Prostate gland (tissue), 2 donors: ENCODE data around the gene SUCLG1. TPM values are rescaled to one million over a fixed set of nuclear protein-coding genes. Genes with fewer than 3 reads are reported as not detected.

Source experiments
- DNase-seq: peaks from one replicate; pipeline ENCODE4 v3.0.0-alpha.2; 2019; ENCODE audit warnings: low spot score
- H3K27ac ChIP-seq, 2 donors: fragments of 200-600 bp; sonication (generic); 2 replicates each; pipeline ENCODE4 v1.5.1; 2017 to 2019
- H3K27me3 ChIP-seq: fragments of 200-600 bp; sonication (generic); replicated peaks from 2 replicates; pipeline ENCODE4 v1.5.1; 2019; ENCODE audit not compliant: insufficient read depth
- H3K36me3 ChIP-seq, 2 donors: fragments of 200-600 bp; sonication (generic); 1 replicate in 1 of 2; 2 replicates in 1 of 2; pipeline versions ENCODE4 v1.5.1 to v1.8.1; 2017 to 2019
- H3K4me1 ChIP-seq: fragments of 200-600 bp; sonication (generic); replicated peaks from 2 replicates; pipeline ENCODE4 v1.5.1; 2019
- H3K4me3 ChIP-seq, 2 donors: fragments of 200-600 bp; sonication (generic); 2 replicates each; pipeline ENCODE4 v1.5.1; 2017 to 2019
- H3K9me3 ChIP-seq: fragments of 200-600 bp; sonication (generic); 2 replicates; pipeline ENCODE4 v1.5.1; 2017
- CTCF ChIP-seq, 4 experiments: fragments of 200-600 bp in 2 of 4; fragments of 450-650 bp in 2 of 4; sonication (generic) in 2 of 4; IDR thresholded peaks; 1 replicate in 3 of 4; 2 replicates in 1 of 4; pipeline ENCODE4 v1.5.1; 2016 to 2019; ENCODE audit warnings: antibody characterized with exemption in 4 of 4, mild to moderate bottlenecking in 2 of 4, moderate library complexity in 2 of 4
- POLR2A ChIP-seq: fragments of 450-650 bp; IDR thresholded peaks from one replicate; pipeline ENCODE4 v1.6.1; 2016; ENCODE audit warnings: antibody characterized with exemption, mild to moderate bottlenecking
- POLR2AphosphoS5 ChIP-seq: sonication (generic); formaldehyde crosslinking; IDR thresholded peaks from one replicate; pipeline ENCODE4 v1.6.1; 2017; ENCODE audit warnings: antibody characterized with exemption
- WGBS: methylation state at CpG from one replicate; pipeline ENCODE4 v1.1.5; 2018; 5-methylcytosine and 5-hydroxymethylcytosine counted together
- intact Hi-C: fragments of 100-400 bp; cut with DNase I; formaldehyde crosslinking; loops from one replicate; pipeline ENCODE4 v1.14.2; 2022
- total RNA-seq, 2 donors: library from RNA; depleted of rRNA; stranded (reverse); fragments of >200 nt; gene quantifications; one replicate each; pipeline ENCODE4 v1.1.0, GENCODE V29; 2016

The SUCLG1 gene
- total RNA-seq, 2 donors from 2014 or later: 50.3 to 92.2 TPM

GRCh38 chr2:84395820-84396219 lies 63.3 kb downstream of the SUCLG1 start:
- TF ChIP-seq POLR2AphosphoS5: no peak
- TF ChIP-seq CTCF (IDR thresholded peaks at IDR 0.05): no peak
- no peak for TF ChIP-seq POLR2A
- intact Hi-C loops: no loop called here
- WGBS: 76% methylated on average over 3 of the region's 3 CpGs
- DNase-seq: no peak
- H3K36me3 ChIP-seq: no peaks in the 10 kb centered on the region
- no peak overlapping the region for H3K4me3 ChIP-seq
- no peaks in the 10 kb centered on the region for H3K4me1 ChIP-seq
- H3K27me3 ChIP-seq: no peaks in the 10 kb centered on the region
- H3K9me3 ChIP-seq: no peaks in the 10 kb centered on the region
- H3K27ac ChIP-seq: no peak overlapping the region

GRCh38 chr2:84394628-84395027 lies 64.5 kb downstream of the SUCLG1 start:
- TF ChIP-seq POLR2A (no peak), POLR2AphosphoS5 (no peak), CTCF (IDR thresholded peaks at IDR 0.05) (no peak)
- intact Hi-C loops: no loop called here
- Histone ChIP-seq H3K4me3 (no peak overlapping the region), H3K27me3 (no peaks in the 10 kb centered on the region), H3K36me3 (no peaks in the 10 kb centered on the region), H3K9me3 (no peaks in the 10 kb centered on the region), H3K27ac (no peak overlapping the region), H3K4me1 (no peaks in the 10 kb centered on the region)
- WGBS: 61% methylated on average over 2 of the region's 2 CpGs
- no peak for DNase-seq

GRCh38 chr2:84393829-84394228 lies 65.3 kb downstream of the SUCLG1 start:
- TF ChIP-seq POLR2A (no peak), POLR2AphosphoS5 (no peak), CTCF (IDR thresholded peaks at IDR 0.05) (no peak)
- no peak overlapping the region for H3K27ac ChIP-seq
- no peaks in the 10 kb centered on the region for H3K4me1 ChIP-seq
- no peak for DNase-seq
- H3K27me3 ChIP-seq: no peaks in the 10 kb centered on the region
- H3K9me3 ChIP-seq: no peaks in the 10 kb centered on the region
- H3K4me3 ChIP-seq: no peak overlapping the region
- no peaks in the 10 kb centered on the region for H3K36me3 ChIP-seq
- intact Hi-C loops: no loop called here

GRCh38 chr2:84389794-84390193 lies 69.3 kb downstream of the SUCLG1 start:
- 36% methylated on average over 1 of the region's 1 CpG for WGBS
- TF ChIP-seq POLR2AphosphoS5 (no peak), CTCF (IDR thresholded peaks at IDR 0.05) (no peak), POLR2A (no peak)

GRCh38 chr2:84388921-84389490 lies 70.1 kb downstream of the SUCLG1 start:
- 83% methylated on average over 9 of the region's 9 CpGs for WGBS
- intact Hi-C loops: no loop called here
- H3K27ac ChIP-seq: no peak overlapping the region

More at GRCh38 chr2:84389794-84390193, 69.3 kb downstream of the SUCLG1 start:
- H3K27ac ChIP-seq: no peak overlapping the region
- no peaks in the 10 kb centered on the region for H3K27me3 ChIP-seq
- no peaks in the 10 kb centered on the region for H3K36me3 ChIP-seq
- intact Hi-C loops: no loop called here
- H3K4me3 ChIP-seq: no peak overlapping the region
- H3K4me1 ChIP-seq: no peaks in the 10 kb centered on the region
- H3K9me3 ChIP-seq: no peaks in the 10 kb centered on the region
- DNase-seq: no peak

More at GRCh38 chr2:84388921-84389490, 70.1 kb downstream of the SUCLG1 start:
- Histone ChIP-seq H3K9me3 (no peaks in the 10 kb centered on the region), H3K27me3 (no peaks in the 10 kb centered on the region), H3K4me1 (no peaks in the 10 kb centered on the region), H3K4me3 (no peak overlapping the region), H3K36me3 (no peaks in the 10 kb centered on the region)
- no peak for DNase-seq
- no peak for TF ChIP-seq POLR2A
- TF ChIP-seq CTCF (IDR thresholded peaks at IDR 0.05): no peak
